Stimulated activated CD4-positive, alpha-beta T cell treated with anti-CD3 and anti-CD28 coated beads, Interleukin-1b, Interleukin-23, amount 100 ng/mL, for 48 hours (primary cell): ENCODE results near the gene RDH12.

Source experiments
- DNase-seq: peaks from one replicate; pipeline ENCODE4 v3.0.0-alpha.2; 2020

RDH12 gene

GRCh38 chr14:67757175-67757574, 55.5 kb downstream of the RDH12 start:
- no peak for DNase-seq

GRCh38 chr14:67759916-67760315, 58.2 kb downstream of the RDH12 start:
- DNase-seq: no peak

- no peak for DNase-seq
Observed at GRCh38 chr14:67762051-67762450, 60.4 kb downstream of the RDH12 start.

- no peak for DNase-seq
Observed at GRCh38 chr14:67763158-67763822, 61.6 kb downstream of the RDH12 start.

- DNase-seq: no peak
Observed at GRCh38 chr14:67764496-67764895, 62.8 kb downstream of the RDH12 start.

GRCh38 chr14:67765192-67765834, 63.6 kb downstream of the RDH12 start:
- no peak for DNase-seq

- DNase-seq: no peak
Observed at GRCh38 chr14:67766035-67766680, 64.5 kb downstream of the RDH12 start.

- DNase-seq: no peak
Observed at GRCh38 chr14:67768219-67768618, 66.5 kb downstream of the RDH12 start.

GRCh38 chr14:67773844-67774377, 72.2 kb downstream of the RDH12 start:
- no peak for DNase-seq

- DNase-seq: no peak
Observed at GRCh38 chr14:67776653-67777322, 75.1 kb downstream of the RDH12 start.

GRCh38 chr14:67778792-67779191, 77.1 kb downstream of the RDH12 start:
- no peak for DNase-seq

GRCh38 chr14:67782090-67782489, 80.4 kb downstream of the RDH12 start:
- DNase-seq: no peak
